Endodermal cell (in vitro differentiated cells): ENCODE results near the gene TMEM94. TPM values are rescaled to one million over a fixed set of nuclear protein-coding genes. Genes with fewer than 3 reads are reported as not detected.

Experiments
- DNase-seq: peaks from one replicate; pipeline ENCODE4 v3.0.0-alpha.2; 2017
- H3K27ac ChIP-seq: 2 replicates; pipeline ENCODE4 v1.5.1; 2013; ENCODE audit warnings: mild to moderate bottlenecking, low read depth, low read length, moderate library complexity
- H3K27me3 ChIP-seq: 2 replicates; pipeline ENCODE4 v1.6.1; 2013; ENCODE audit warnings: mild to moderate bottlenecking, low read length, moderate library complexity; ENCODE audit not compliant: insufficient read depth, control insufficient read depth, poor library complexity, severe bottlenecking
- H3K36me3 ChIP-seq: 2 replicates; pipeline ENCODE4 v1.7.0; 2013; ENCODE audit warnings: mild to moderate bottlenecking, low read length, moderate library complexity; ENCODE audit not compliant: control insufficient read depth, insufficient read depth
- H3K4me1 ChIP-seq: one replicate; pipeline ENCODE4 v1.7.0; 2013; ENCODE audit warnings: low read length; ENCODE audit not compliant: control insufficient read depth, insufficient read depth
- H3K4me3 ChIP-seq: 2 replicates; pipeline ENCODE4 v1.5.1; 2013; ENCODE audit warnings: mild to moderate bottlenecking, low read length, moderate library complexity
- H3K9ac ChIP-seq: 2 replicates; pipeline ENCODE4 v1.6.1; 2013; ENCODE audit warnings: mild to moderate bottlenecking, low read length, moderate library complexity; ENCODE audit not compliant: poor library complexity, severe bottlenecking; ENCODE audit errors: extremely low read depth
- H3K9me3 ChIP-seq: 2 replicates; pipeline ENCODE4 v1.6.1; 2013; ENCODE audit warnings: mild to moderate bottlenecking, low read length, moderate library complexity; ENCODE audit not compliant: control insufficient read depth
- H3K27ac Mint-ChIP-seq: 2 replicates; pipeline ENCODE4 v1.8.0; 2020; ENCODE audit warnings: mixed read lengths
- H3K27me3 Mint-ChIP-seq: 2 replicates; pipeline ENCODE4 v1.8.0; 2021; ENCODE audit warnings: mild to moderate bottlenecking, mixed read lengths; ENCODE audit not compliant: insufficient read depth
- H3K36me3 Mint-ChIP-seq: 2 replicates; pipeline ENCODE4 v1.8.0; 2020; ENCODE audit warnings: low read depth, mixed read lengths
- H3K4me1 Mint-ChIP-seq: 2 replicates; pipeline ENCODE4 v1.8.0; 2020; ENCODE audit warnings: mixed read lengths
- H3K4me3 Mint-ChIP-seq: 2 replicates; pipeline ENCODE4 v1.8.0; 2020; ENCODE audit warnings: mild to moderate bottlenecking, moderate library complexity, mixed read lengths
- H3K9me3 Mint-ChIP-seq: 2 replicates; pipeline ENCODE4 v1.8.0; 2020; ENCODE audit warnings: mild to moderate bottlenecking, mixed read lengths
- WGBS, 2 experiments: methylation state at CpG; one replicate each; pipeline versions ENCODE4 v1.1.5 to v1.1.7; 2013; ENCODE audit warnings: missing lambda C conversion rate in 2 of 2, mixed read lengths in 1 of 2; ENCODE audit not compliant: insufficient coverage in 1 of 2, insufficient read length in 1 of 2; 5-methylcytosine and 5-hydroxymethylcytosine counted together
- total RNA-seq, 2 donors: library from RNA; stranded (reverse); fragmentation: NEBNext Ultra II Directional in 1 of 2; extraction: Animal tissue kit (Norgen Biotek cat#: 25700) in 1 of 2; gene quantifications; 2 replicates in 1 of 2; 3 replicates in 1 of 2; pipeline ENCODE4 v1.2.1, GENCODE V29; 2021
- TF ChIP-seq, protein P1 (sequence below): fragments of 200-600 bp; sonication (generic); conservative IDR thresholded peaks from 2 replicates; pipeline ENCODE4 v1.5.0; 2021; ENCODE audit warnings: antibody characterized with exemption, mild to moderate bottlenecking

The TMEM94 gene
- total RNA-seq, 2 donors from 2014 or later, result 96.0 to 106 TPM

- no peaks in the 10 kb centered on the region for H3K27me3 Mint-ChIP-seq
- Histone ChIP-seq H3K27me3 (no peaks in the 10 kb centered on the region), H3K9me3 (no peaks in the 10 kb centered on the region), H3K27ac (no peak overlapping the region), H3K36me3 (peaks cover 21% of the 10 kb centered on the region), H3K4me3 (no peak overlapping the region), H3K4me1 (no peaks in the 10 kb centered on the region), H3K9ac (no peak overlapping the region)
- no peak overlapping the region for H3K4me3 Mint-ChIP-seq
- no peak for DNase-seq
- no peaks in the 10 kb centered on the region for H3K4me1 Mint-ChIP-seq
- H3K9me3 Mint-ChIP-seq, result no peaks in the 10 kb centered on the region
- 80 to 95% methylated on average over 2 to 4 of the region's 4 CpGs for WGBS, 2 experiments
- TF ChIP-seq, protein P1, sequence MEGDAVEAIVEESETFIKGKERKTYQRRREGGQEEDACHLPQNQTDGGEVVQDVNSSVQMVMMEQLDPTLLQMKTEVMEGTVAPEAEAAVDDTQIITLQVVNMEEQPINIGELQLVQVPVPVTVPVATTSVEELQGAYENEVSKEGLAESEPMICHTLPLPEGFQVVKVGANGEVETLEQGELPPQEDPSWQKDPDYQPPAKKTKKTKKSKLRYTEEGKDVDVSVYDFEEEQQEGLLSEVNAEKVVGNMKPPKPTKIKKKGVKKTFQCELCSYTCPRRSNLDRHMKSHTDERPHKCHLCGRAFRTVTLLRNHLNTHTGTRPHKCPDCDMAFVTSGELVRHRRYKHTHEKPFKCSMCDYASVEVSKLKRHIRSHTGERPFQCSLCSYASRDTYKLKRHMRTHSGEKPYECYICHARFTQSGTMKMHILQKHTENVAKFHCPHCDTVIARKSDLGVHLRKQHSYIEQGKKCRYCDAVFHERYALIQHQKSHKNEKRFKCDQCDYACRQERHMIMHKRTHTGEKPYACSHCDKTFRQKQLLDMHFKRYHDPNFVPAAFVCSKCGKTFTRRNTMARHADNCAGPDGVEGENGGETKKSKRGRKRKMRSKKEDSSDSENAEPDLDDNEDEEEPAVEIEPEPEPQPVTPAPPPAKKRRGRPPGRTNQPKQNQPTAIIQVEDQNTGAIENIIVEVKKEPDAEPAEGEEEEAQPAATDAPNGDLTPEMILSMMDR, result no peak
- H3K36me3 Mint-ChIP-seq, result peaks cover 15% of the 10 kb centered on the region
- no peak overlapping the region for H3K27ac Mint-ChIP-seq
These were observed 48.6 kb downstream of the TMEM94 start for GRCh38 chr17:75505152-75505409.

DNA sequence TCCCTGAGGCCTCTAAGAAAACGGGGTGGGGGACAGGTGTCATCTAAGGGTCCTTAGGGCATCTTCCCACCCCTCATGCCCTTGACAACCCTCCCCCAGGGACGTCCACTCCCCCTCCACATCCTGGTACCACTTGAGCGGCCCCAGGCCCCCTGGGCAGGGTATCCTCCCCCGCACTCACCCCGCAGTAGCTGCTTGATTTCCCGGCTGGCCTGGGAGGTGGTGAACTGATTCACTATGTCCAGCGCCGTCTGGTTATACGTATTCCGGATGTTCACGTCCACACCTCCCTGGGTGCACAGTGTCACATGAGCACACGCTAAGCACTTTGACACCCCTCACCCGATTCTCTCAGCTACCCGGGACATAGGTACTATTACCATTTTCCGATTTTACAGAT lies 49.2 kb downstream of the TMEM94 start:
- no peak overlapping the region for H3K4me3 Mint-ChIP-seq
- no peaks in the 10 kb centered on the region for H3K27me3 Mint-ChIP-seq
- peaks cover 15% of the 10 kb centered on the region for H3K36me3 Mint-ChIP-seq
- Histone ChIP-seq H3K27me3 (no peaks in the 10 kb centered on the region), H3K27ac (no peak overlapping the region), H3K9me3 (no peaks in the 10 kb centered on the region), H3K36me3 (peaks cover 22% of the 10 kb centered on the region), H3K4me1 (no peaks in the 10 kb centered on the region), H3K9ac (no peak overlapping the region), H3K4me3 (no peak overlapping the region)
- DNase-seq, result no peak
- no peaks in the 10 kb centered on the region for H3K9me3 Mint-ChIP-seq
- WGBS, 2 experiments, result 92 to 98% methylated on average over 9 to 15 of the region's 15 CpGs
- TF ChIP-seq, protein P1, result no peak
- H3K4me1 Mint-ChIP-seq, result no peaks in the 10 kb centered on the region
- H3K27ac Mint-ChIP-seq, result no peak overlapping the region

GRCh38 chr17:75506134-75506533 lies 49.7 kb downstream of the TMEM94 start:
- Histone ChIP-seq H3K4me3 (no peak overlapping the region), H3K4me1 (no peaks in the 10 kb centered on the region), H3K36me3 (peaks cover 19% of the 10 kb centered on the region), H3K27me3 (no peaks in the 10 kb centered on the region), H3K27ac (no peak overlapping the region), H3K9ac (no peak overlapping the region), H3K9me3 (no peaks in the 10 kb centered on the region)
- WGBS, 2 experiments, result 95% methylated on average over 13 to 21 of the region's 21 CpGs
- H3K9me3 Mint-ChIP-seq, result no peaks in the 10 kb centered on the region
- no peak overlapping the region for H3K4me3 Mint-ChIP-seq
- H3K27ac Mint-ChIP-seq, result no peak overlapping the region
- DNase-seq, result no peak
- H3K36me3 Mint-ChIP-seq, result peaks cover 15% of the 10 kb centered on the region
- TF ChIP-seq, protein P1, result no peak
- no peaks in the 10 kb centered on the region for H3K27me3 Mint-ChIP-seq
- no peaks in the 10 kb centered on the region for H3K4me1 Mint-ChIP-seq
